H1 (cell line): ENCODE data around the gene PC. TPM values are rescaled to one million over a fixed set of nuclear protein-coding genes. Genes with fewer than 3 reads are reported as not detected.

Source experiments
- CTCF ChIA-PET: fragments of 300-600 bp; sonication (Branson Sonifier 250); formaldehyde crosslinking; loops from one replicate; lab custom pipeline; 2021; ENCODE audit not compliant: partially characterized antibody; lab: Charles Lee
- POLR2A ChIA-PET: fragments of 300-600 bp; sonication (Branson Sonifier 250); formaldehyde crosslinking; loops from one replicate; lab custom pipeline; 2021; ENCODE audit warnings: inconsistent platforms; ENCODE audit not compliant: partially characterized antibody; lab: Charles Lee
- DNase-seq, 2 experiments: peaks; one replicate each; pipeline versions ENCODE4 v3.0.0 to v3.0.0-alpha.2; 2010 to 2022; ENCODE audit warnings: low spot score in 2 of 2, low read depth in 1 of 2, mixed read lengths in 1 of 2
- FAIRE-seq: peaks from 2 replicates; lab custom pipeline; 2011; peaks lifted over from hg19 to GRCh38; lab: Jason Lieb, UNC
- H2AFZ ChIP-seq: 2 replicates; pipeline ENCODE4 v1.8.1; 2012; ENCODE audit warnings: low read length, inconsistent platforms
- H2AK5ac ChIP-seq: 2 replicates; pipeline ENCODE4 v1.6.1; 2013; ENCODE audit warnings: low read depth, low read length
- H2BK120ac ChIP-seq: replicated peaks from 2 replicates; pipeline ENCODE3; 2013; ENCODE audit warnings: low read depth, low read length, inconsistent platforms
- H2BK12ac ChIP-seq: 2 replicates; pipeline ENCODE4 v1.6.1; 2013; ENCODE audit warnings: low read depth, low read length
- H2BK15ac ChIP-seq: 2 replicates; pipeline ENCODE4 v1.6.1; 2013; ENCODE audit warnings: low read length
- H2BK20ac ChIP-seq: 2 replicates; pipeline ENCODE4 v1.6.1; 2013; ENCODE audit warnings: low read length
- H2BK5ac ChIP-seq: 2 replicates; pipeline ENCODE4 v1.6.1; 2013; ENCODE audit warnings: low read depth, low read length
- H3K14ac ChIP-seq: 2 replicates; pipeline ENCODE4 v1.6.1; 2013; ENCODE audit warnings: inconsistent platforms; ENCODE audit not compliant: insufficient read length
- H3K18ac ChIP-seq: 2 replicates; pipeline ENCODE4 v1.6.1; 2013; ENCODE audit warnings: low read length; ENCODE audit errors: extremely low read depth
- H3K23ac ChIP-seq: 2 replicates; pipeline ENCODE4 v1.6.1; 2013; ENCODE audit warnings: inconsistent platforms; ENCODE audit not compliant: insufficient read length
- H3K23me2 ChIP-seq: 2 replicates; pipeline ENCODE4 v1.6.1; 2013; ENCODE audit warnings: low read depth, low read length
- H3K27ac ChIP-seq: 2 replicates; pipeline ENCODE4 v1.6.1; 2011; ENCODE audit warnings: low read depth, low read length, inconsistent platforms
- H3K27me3 ChIP-seq, 4 experiments: replicated peaks in 1 of 4; 1 replicate in 1 of 4; 2 replicates in 3 of 4; pipeline versions ENCODE4 v1.6.1 to v1.8.1; 2011 to 2013; ENCODE audit warnings: low read length in 3 of 4, mild to moderate bottlenecking in 3 of 4, inconsistent platforms in 2 of 4, mixed read lengths in 2 of 4, moderate library complexity in 1 of 4; ENCODE audit not compliant: control insufficient read depth in 3 of 4, insufficient read depth in 3 of 4; ENCODE audit errors: extremely low read depth in 1 of 4
- H3K36me3 ChIP-seq, 4 experiments: 2 replicates each; pipeline versions ENCODE4 v1.6.1 to v1.8.1; 2011 to 2013; ENCODE audit warnings: mild to moderate bottlenecking in 4 of 4, low read length in 3 of 4, moderate library complexity in 2 of 4, control low read depth in 1 of 4, inconsistent platforms in 1 of 4; ENCODE audit not compliant: insufficient read depth in 4 of 4, control insufficient read depth in 2 of 4
- H3K4ac ChIP-seq: replicated peaks from 2 replicates; pipeline ENCODE3; 2013; ENCODE audit warnings: low read length, low read depth, mixed read lengths, inconsistent platforms; ENCODE audit not compliant: insufficient read length
- H3K4me1 ChIP-seq, 4 experiments: replicated peaks in 1 of 4; 1 replicate in 1 of 4; 2 replicates in 3 of 4; pipeline versions ENCODE4 v1.6.1 to v1.8.1; 2011 to 2013; ENCODE audit warnings: low read length in 3 of 4, inconsistent platforms in 2 of 4, mixed read lengths in 1 of 4; ENCODE audit not compliant: insufficient read depth in 4 of 4, control insufficient read depth in 3 of 4
- H3K4me2 ChIP-seq, 2 experiments: 2 replicates each; pipeline versions ENCODE4 v1.6.1 to v1.8.1; 2011 to 2013; ENCODE audit warnings: low read depth in 2 of 2, low read length in 2 of 2, control low read depth in 1 of 2, inconsistent platforms in 1 of 2, mild to moderate bottlenecking in 1 of 2; ENCODE audit not compliant: insufficient read depth in 1 of 2
- H3K4me3 ChIP-seq, 4 experiments: fragments of 200-600, 300-600 bp in 1 of 4; sonication (generic), shearing (Covaris generic), sonication (Bioruptor Twin) in 1 of 4; 2 replicates each; pipeline versions ENCODE4 v1.5.1 to v1.8.1; 2011 to 2016; ENCODE audit warnings: low read length in 4 of 4, low read depth in 3 of 4, control low read depth in 2 of 4, inconsistent platforms in 2 of 4, mild to moderate bottlenecking in 2 of 4, mixed read lengths in 1 of 4, moderate library complexity in 1 of 4; ENCODE audit not compliant: insufficient read depth in 2 of 4; ENCODE audit errors: extremely low read depth in 1 of 4
- H3K56ac ChIP-seq: replicated peaks from 2 replicates; pipeline ENCODE3; 2013; ENCODE audit warnings: low read depth, mild to moderate bottlenecking, mixed read lengths, low read length, inconsistent platforms; ENCODE audit not compliant: insufficient read length
- H3K79me1 ChIP-seq: 2 replicates; pipeline ENCODE4 v1.6.1; 2013; ENCODE audit warnings: low read depth, low read length, control low read depth
- H3K79me2 ChIP-seq, 2 experiments: 2 replicates each; pipeline versions ENCODE4 v1.6.1 to v1.8.1; 2012 to 2013; ENCODE audit warnings: low read length in 2 of 2, mild to moderate bottlenecking in 2 of 2, inconsistent platforms in 1 of 2; ENCODE audit not compliant: insufficient read depth in 2 of 2, control insufficient read depth in 1 of 2
- H3K9ac ChIP-seq, 4 experiments: replicated peaks in 1 of 4; 1 replicate in 1 of 4; 2 replicates in 3 of 4; pipeline versions ENCODE4 v1.6.1 to v1.8.1; 2011 to 2013; ENCODE audit warnings: low read depth in 3 of 4, low read length in 3 of 4, control low read depth in 2 of 4, mild to moderate bottlenecking in 2 of 4, moderate library complexity in 2 of 4, inconsistent platforms in 1 of 4; ENCODE audit errors: extremely low read depth in 1 of 4
- H3K9me3 ChIP-seq, 2 experiments: 2 replicates each; pipeline versions ENCODE4 v1.6.1 to v1.8.1; 2012 to 2013; ENCODE audit warnings: mild to moderate bottlenecking in 2 of 2, moderate library complexity in 2 of 2, control low read depth in 1 of 2, inconsistent platforms in 1 of 2, low read depth in 1 of 2, low read length in 1 of 2, mixed read lengths in 1 of 2; ENCODE audit not compliant: insufficient read depth in 2 of 2
- H4K20me1 ChIP-seq, 2 experiments: replicated peaks in 1 of 2; 2 replicates each; pipeline versions ENCODE3 to v1.8.1; 2011 to 2013; ENCODE audit warnings: inconsistent platforms in 2 of 2, low read length in 2 of 2, mild to moderate bottlenecking in 1 of 2; ENCODE audit not compliant: insufficient read depth in 2 of 2, control insufficient read depth in 1 of 2
- H4K5ac ChIP-seq: 2 replicates; pipeline ENCODE4 v1.6.1; 2013; ENCODE audit warnings: low read length, low read depth, mixed read lengths, inconsistent platforms; ENCODE audit not compliant: insufficient read length
- H4K8ac ChIP-seq: 2 replicates; pipeline ENCODE4 v1.8.0; 2013; ENCODE audit warnings: mild to moderate bottlenecking, moderate library complexity, low read length, inconsistent platforms; ENCODE audit not compliant: insufficient read depth; ENCODE audit errors: extremely low read depth
- H4K91ac ChIP-seq: replicated peaks from 2 replicates; pipeline ENCODE3; 2013; ENCODE audit warnings: low read length, mixed read lengths, inconsistent platforms; ENCODE audit not compliant: insufficient read length
- BCL11A ChIP-seq, 2 experiments: IDR thresholded peaks; one replicate each; pipeline ENCODE4 v1.6.1; 2011; ENCODE audit warnings: low read depth in 2 of 2, low read length in 2 of 2, mild to moderate bottlenecking in 2 of 2
- BRCA1 ChIP-seq: IDR thresholded peaks from 2 replicates; pipeline ENCODE4 v1.6.1; 2012; ENCODE audit warnings: low read depth, low read length, improper control_type of control experiment
- CHD2 ChIP-seq: IDR thresholded peaks from 2 replicates; pipeline ENCODE4 v1.6.1; 2012; ENCODE audit warnings: low read length, improper control_type of control experiment
- JUND ChIP-seq: IDR thresholded peaks from 2 replicates; pipeline ENCODE4 v1.6.1; 2011; ENCODE audit warnings: mild to moderate bottlenecking, improper control_type of control experiment, low read length
- RXRA ChIP-seq: IDR thresholded peaks from 2 replicates; pipeline ENCODE4 v1.6.1; 2011; ENCODE audit warnings: low read depth, mild to moderate bottlenecking, low read length, moderate library complexity; ENCODE audit not compliant: insufficient read depth
- TCF12 ChIP-seq: IDR thresholded peaks from 2 replicates; pipeline ENCODE4 v1.6.1; 2011; ENCODE audit warnings: low read depth, mild to moderate bottlenecking, low read length
- WGBS, 2 experiments: shearing (Covaris generic) in 1 of 2; methylation state at CpG; one replicate each; pipeline versions ENCODE4 v1.1.6 to v1.1.7; 2013 to 2015; ENCODE audit warnings: low lambda C conversion rate in 2 of 2, mixed read lengths in 2 of 2, inconsistent platforms in 1 of 2, low coverage in 1 of 2, missing lambda C conversion rate in 1 of 2; ENCODE audit not compliant: insufficient replicate concordance in 2 of 2, insufficient coverage in 1 of 2, insufficient read length in 1 of 2; ENCODE audit errors: extremely low coverage in 1 of 2, missing lambda C conversion rate in 1 of 2; 5-methylcytosine and 5-hydroxymethylcytosine counted together
- polyA plus RNA-seq, 7 experiments: library from polyadenylated mRNA; depleted of rRNA in 3 of 7; stranded (reverse) in 5 of 7; unstranded in 2 of 7; fragments of >200 nt in 5 of 7; fragments of 200-250 nt in 2 of 7; gene quantifications; 1 replicate in 5 of 7; 2 replicates in 1 of 7; 4 replicates in 1 of 7; pipeline versions ENCODE4 v1.2.1 to v1.2.3, GENCODE V29; 2011 to 2013; ENCODE audit warnings: missing spikeins in 2 of 7, mixed read lengths in 2 of 7
- total RNA-seq: library from RNA; stranded (reverse); fragmentation: NEBNext Ultra II Directional; extraction: Animal tissue kit (Norgen Biotek cat#: 25700); gene quantifications from 2 replicates; pipeline ENCODE4 v1.2.1, GENCODE V29; 2021

Gene PC
- total and polyA plus RNA-seq, 2 of the 8 experiments (the other 6 are each of a cell fraction or from before 2014, with no cell fraction given), result 11.5 to 27.5 TPM

DNA sequence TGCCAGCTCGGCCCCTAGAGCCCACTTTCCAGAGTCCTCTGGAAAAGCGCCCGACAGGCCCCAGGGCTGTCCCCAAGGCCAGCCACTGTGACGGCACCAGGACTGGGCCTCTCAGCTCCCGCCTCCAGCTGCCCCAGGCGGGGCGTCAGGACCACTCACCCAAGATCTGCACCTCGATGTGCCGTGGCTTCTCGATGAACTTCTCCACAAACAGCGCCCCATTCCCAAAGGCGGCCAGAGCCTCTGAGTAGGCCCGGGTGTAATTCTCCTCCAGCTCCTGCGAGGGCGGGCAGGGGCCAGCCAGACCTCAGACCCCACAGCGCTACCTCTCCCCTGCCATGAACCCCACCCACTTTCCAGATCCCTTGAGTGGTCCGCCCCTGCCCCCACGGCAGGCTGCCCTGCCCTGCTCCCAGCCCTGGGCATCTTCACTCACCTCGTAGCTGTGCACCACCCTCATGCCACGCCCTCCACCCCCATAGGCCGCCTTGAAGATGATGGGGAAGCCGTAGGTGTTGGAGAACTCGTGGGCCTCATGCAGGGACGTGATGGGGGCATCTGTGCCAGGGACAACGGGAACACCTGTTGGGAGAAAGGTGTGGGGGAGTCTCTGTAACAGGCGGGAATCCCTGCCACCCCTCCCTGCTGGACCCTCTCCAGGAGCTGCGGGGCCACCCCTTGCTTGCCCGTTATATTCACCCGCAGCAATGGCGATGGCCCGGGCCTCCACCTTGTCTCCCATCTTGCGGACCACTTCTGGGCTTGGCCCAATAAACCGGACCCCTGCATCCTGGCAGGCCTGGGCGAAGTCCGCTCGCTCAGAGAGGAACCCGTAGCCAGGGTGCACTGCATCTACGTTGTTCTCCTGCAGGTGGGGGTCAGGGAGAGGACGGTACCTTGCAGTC, 87.3 kb downstream of the PC start:
- TF ChIP-seq JUND (no peak), BRCA1 (no peak), CHD2 (no peak), BCL11A (IDR thresholded peaks at IDR 0.05; ENCODE audit: low read depth in 2 of 2, low read length in 2 of 2) (no peak), TCF12 (no peak), RXRA (no peak)
- 89% methylated on average over 36 of the region's 39 CpGs; no CpG with 5 or more reads in 1 of the 2 experiments for WGBS, 2 experiments
- Histone ChIP-seq H3K79me1 (no peaks in the 10 kb centered on the region; the same call in 1 of the 2 replicates), H3K23me2 (no peaks in the 10 kb centered on the region), H3K36me3 (0 out of 8 replicates have a peak, but pooled peaks cover 0 to 2% (median 0%) of the 10 kb centered on the region in 4 experiments), H3K4me2 (no peak overlapping the region), H3K27ac (no peak overlapping the region), H3K9me3 (no peaks in the 10 kb centered on the region), H4K20me1 (peaks cover 0 to 2% of the 10 kb centered on the region in 2 experiments), H3K4me3 (no peak overlapping the region), H2AFZ (no peak overlapping the region), H3K14ac (no peak overlapping the region), H2AK5ac (no peak overlapping the region), H4K5ac (no peak overlapping the region), H3K18ac (no peak overlapping the region), H2BK5ac (no peak overlapping the region), H3K4me1 (peaks cover 0 to 12% (median 2%) of the 10 kb centered on the region in 4 experiments; a peak in 5 of 7 replicates), H3K56ac (no peak overlapping the region), H3K9ac (no peak overlapping the region), H3K23ac (no peak overlapping the region), H3K79me2 (no peaks in the 10 kb centered on the region), H4K91ac (no peak overlapping the region), H2BK12ac (no peak overlapping the region), H2BK120ac (no peak overlapping the region), H3K4ac (no peak overlapping the region), H3K27me3 (no peaks in the 10 kb centered on the region), H4K8ac (no peak overlapping the region), H2BK20ac (no peak overlapping the region), H2BK15ac (no peak overlapping the region)
- ChIA-PET POLR2A (interaction anchor here (0.9 to 1.0 kb wide), 2 partner anchors 13 to 87 kb away, joined by 3 read pairs; no protein-coding TSS in a partner anchor), CTCF (interaction anchor here (1.0 to 13.8 kb wide), 8 partner anchors 10 to 105 kb away, joined by 3 to 199 read pairs (median 8); partner anchors contain the start of gene RCE1)
- DNase-seq (no peak), FAIRE-seq (no peak)
